Prostate gland (tissue), 2 donors: ENCODE data around the gene TIMM10. TPM values are rescaled to one million over a fixed set of nuclear protein-coding genes. Genes with fewer than 3 reads are reported as not detected.

ENCODE experiments used
- DNase-seq: peaks from one replicate; pipeline ENCODE4 v3.0.0-alpha.2; 2019; ENCODE audit warnings: low spot score
- H3K27ac ChIP-seq, 2 donors: fragments of 200-600 bp; sonication (generic); 2 replicates each; pipeline ENCODE4 v1.5.1; 2017 to 2019
- H3K27me3 ChIP-seq: fragments of 200-600 bp; sonication (generic); replicated peaks from 2 replicates; pipeline ENCODE4 v1.5.1; 2019; ENCODE audit not compliant: insufficient read depth
- H3K36me3 ChIP-seq, 2 donors: fragments of 200-600 bp; sonication (generic); 1 replicate in 1 of 2; 2 replicates in 1 of 2; pipeline versions ENCODE4 v1.5.1 to v1.8.1; 2017 to 2019
- H3K4me1 ChIP-seq: fragments of 200-600 bp; sonication (generic); replicated peaks from 2 replicates; pipeline ENCODE4 v1.5.1; 2019
- H3K4me3 ChIP-seq, 2 donors: fragments of 200-600 bp; sonication (generic); 2 replicates each; pipeline ENCODE4 v1.5.1; 2017 to 2019
- H3K9me3 ChIP-seq: fragments of 200-600 bp; sonication (generic); 2 replicates; pipeline ENCODE4 v1.5.1; 2017
- POLR2A ChIP-seq: fragments of 450-650 bp; IDR thresholded peaks from one replicate; pipeline ENCODE4 v1.6.1; 2016; ENCODE audit warnings: antibody characterized with exemption, mild to moderate bottlenecking
- POLR2AphosphoS5 ChIP-seq: sonication (generic); formaldehyde crosslinking; IDR thresholded peaks from one replicate; pipeline ENCODE4 v1.6.1; 2017; ENCODE audit warnings: antibody characterized with exemption
- WGBS: methylation state at CpG from one replicate; pipeline ENCODE4 v1.1.5; 2018; 5-methylcytosine and 5-hydroxymethylcytosine counted together
- intact Hi-C: fragments of 100-400 bp; cut with DNase I; formaldehyde crosslinking; loops from one replicate; pipeline ENCODE4 v1.14.2; 2022
- small RNA-seq, 2 donors: library from RNA; depleted of rRNA; stranded (forward); fragments of <200 nt; gene quantifications; one replicate each; pipeline ENCODE3, GENCODE V24; 2016
- total RNA-seq, 2 donors: library from RNA; depleted of rRNA; stranded (reverse); fragments of >200 nt; gene quantifications; one replicate each; pipeline ENCODE4 v1.1.0, GENCODE V29; 2016
- TF ChIP-seq, protein P1 (sequence below), 4 experiments: fragments of 200-600 bp in 2 of 4; fragments of 450-650 bp in 2 of 4; sonication (generic) in 2 of 4; IDR thresholded peaks; 1 replicate in 3 of 4; 2 replicates in 1 of 4; pipeline ENCODE4 v1.5.1; 2016 to 2019; ENCODE audit warnings: antibody characterized with exemption in 4 of 4, mild to moderate bottlenecking in 2 of 4, moderate library complexity in 2 of 4

Gene TIMM10
- total RNA-seq, 2 donors from 2014 or later = 35.2 to 44.3 TPM

DNA sequence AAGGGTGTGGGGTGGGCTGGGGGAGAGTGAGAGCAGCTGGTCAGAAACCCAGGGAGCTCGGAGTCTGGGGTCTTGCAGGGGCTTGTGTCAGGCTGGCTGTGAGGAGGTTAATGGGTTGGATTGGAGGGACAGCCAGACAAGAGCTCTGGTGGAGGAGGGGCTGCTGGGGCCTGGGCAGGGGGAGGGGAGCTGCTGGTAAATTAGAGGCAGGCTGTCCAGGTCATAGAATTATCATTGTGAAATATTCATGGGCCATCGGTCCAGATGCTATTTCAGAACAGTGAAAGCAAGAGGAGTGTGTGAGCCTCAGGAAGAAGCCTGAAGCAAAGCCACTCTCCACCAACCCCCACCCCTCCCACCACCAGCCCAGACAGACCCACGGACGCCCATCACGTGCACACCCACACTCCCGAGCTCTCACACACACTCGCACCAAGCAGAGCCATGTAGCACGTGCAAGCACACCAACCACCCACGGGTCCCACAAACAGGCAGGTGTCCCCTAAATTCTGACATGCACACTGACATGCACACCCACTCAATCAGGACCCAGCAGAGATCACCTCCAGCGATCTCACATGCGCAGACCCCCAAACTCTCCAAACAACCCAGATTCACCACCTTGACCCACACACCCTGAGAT lies 51.4 kb downstream of the TIMM10 start:
- H3K4me3 ChIP-seq = no peak overlapping the region
- peaks cover 11% of the 10 kb centered on the region for H3K4me1 ChIP-seq
- no peak for DNase-seq
- TF ChIP-seq, protein P1, sequence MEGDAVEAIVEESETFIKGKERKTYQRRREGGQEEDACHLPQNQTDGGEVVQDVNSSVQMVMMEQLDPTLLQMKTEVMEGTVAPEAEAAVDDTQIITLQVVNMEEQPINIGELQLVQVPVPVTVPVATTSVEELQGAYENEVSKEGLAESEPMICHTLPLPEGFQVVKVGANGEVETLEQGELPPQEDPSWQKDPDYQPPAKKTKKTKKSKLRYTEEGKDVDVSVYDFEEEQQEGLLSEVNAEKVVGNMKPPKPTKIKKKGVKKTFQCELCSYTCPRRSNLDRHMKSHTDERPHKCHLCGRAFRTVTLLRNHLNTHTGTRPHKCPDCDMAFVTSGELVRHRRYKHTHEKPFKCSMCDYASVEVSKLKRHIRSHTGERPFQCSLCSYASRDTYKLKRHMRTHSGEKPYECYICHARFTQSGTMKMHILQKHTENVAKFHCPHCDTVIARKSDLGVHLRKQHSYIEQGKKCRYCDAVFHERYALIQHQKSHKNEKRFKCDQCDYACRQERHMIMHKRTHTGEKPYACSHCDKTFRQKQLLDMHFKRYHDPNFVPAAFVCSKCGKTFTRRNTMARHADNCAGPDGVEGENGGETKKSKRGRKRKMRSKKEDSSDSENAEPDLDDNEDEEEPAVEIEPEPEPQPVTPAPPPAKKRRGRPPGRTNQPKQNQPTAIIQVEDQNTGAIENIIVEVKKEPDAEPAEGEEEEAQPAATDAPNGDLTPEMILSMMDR (IDR thresholded peaks at IDR 0.05) = no peak
- TF ChIP-seq POLR2AphosphoS5 = no peak
- no peak for TF ChIP-seq POLR2A
- H3K9me3 ChIP-seq = no peaks in the 10 kb centered on the region
- WGBS = 41% methylated on average over 11 of the region's 11 CpGs
- intact Hi-C loops = no loop called here
- no peaks in the 10 kb centered on the region for H3K36me3 ChIP-seq
- H3K27ac ChIP-seq = no peak overlapping the region
- H3K27me3 ChIP-seq = no peaks in the 10 kb centered on the region

Small RNAs within 50 kb of the gene (small RNA-seq; reads per million reads assigned to genes)
- 0 reads per million in 2 donors for gene RN7SL605P

Other genes with a start within 250 kb of the TIMM10 start
- 100 to 1,000 TPM; 140 to 158 TPM for gene TNKS1BP1, start 205.8 kb downstream of the TIMM10 start, total RNA-seq
- gene SSRP1, start 194.9 kb downstream of the TIMM10 start, total RNA-seq = 10 to 100 TPM; 82.6 to 85.4 TPM
- gene P2RX3, start 192.4 kb downstream of the TIMM10 start, total RNA-seq = under 1 TPM in 1 of 2 donors, not detected in 1; 0.40 TPM
- gene PRG3, start 149.6 kb downstream of the TIMM10 start, total RNA-seq = not detected
- under 1 TPM in 1 of 2 donors, not detected in 1; 0.36 TPM for gene PRG2, start 140.1 kb downstream of the TIMM10 start, total RNA-seq
- 10 to 100 TPM; 23.3 to 39.8 TPM for gene SLC43A3, start 103.6 kb downstream of the TIMM10 start, total RNA-seq
- gene RTN4RL2, start 70.2 kb downstream of the TIMM10 start, total RNA-seq = 1 to 10 TPM in 1 of 2 donors, under 1 TPM in 1; 0.51 to 2.0 TPM
- 10 to 100 TPM; 18.2 to 20.9 TPM for gene SLC43A1, start 15.1 kb downstream of the TIMM10 start, total RNA-seq
- gene SMTNL1, start 6.8 kb upstream of the TIMM10 start, total RNA-seq = 1 to 10 TPM in 1 of 2 donors, not detected in 1; 1.4 TPM
- gene UBE2L6, start 36.9 kb upstream of the TIMM10 start, total RNA-seq = 10 to 100 TPM; 42.3 to 44.6 TPM
- gene SERPING1, start 66.9 kb upstream of the TIMM10 start, total RNA-seq = 100 to 1,000 TPM in 1 of 2 donors, 10 to 100 TPM in 1; 88.7 to 205 TPM
- 1 to 10 TPM in 1 of 2 donors, under 1 TPM in 1; 0.46 to 3.6 TPM for gene YPEL4, start 119.2 kb upstream of the TIMM10 start, total RNA-seq
- 10 to 100 TPM in 1 of 2 donors, 1 to 10 TPM in 1; 9.3 to 11.0 TPM for gene CLP1, start 127.0 kb upstream of the TIMM10 start, total RNA-seq
- gene ZDHHC5, start 137.4 kb upstream of the TIMM10 start, total RNA-seq = 10 to 100 TPM; 65.4 to 69.9 TPM
- 10 to 100 TPM; 14.8 to 39.4 TPM for gene MED19, start 181.5 kb upstream of the TIMM10 start, total RNA-seq
- 10 to 100 TPM; 80.8 to 84.4 TPM for gene TMX2, start 181.8 kb upstream of the TIMM10 start, total RNA-seq
- gene SELENOH, start 210.7 kb upstream of the TIMM10 start, total RNA-seq = 100 to 1,000 TPM; 181 to 334 TPM
- gene BTBD18, start 221.1 kb upstream of the TIMM10 start, total RNA-seq = 1 to 10 TPM in 1 of 2 donors, not detected in 1; 1.0 TPM
- gene CTNND1, start 231.0 kb upstream of the TIMM10 start, total RNA-seq = 100 to 1,000 TPM; 189 to 223 TPM